A673 (cell line): ENCODE measurements around the gene ITPR2.

Source experiments
- EZH2 ChIP-seq: fragments of 200-600 bp; sonication (generic); IDR thresholded peaks from 2 replicates; pipeline ENCODE4 v1.6.1; 2017; ENCODE audit warnings: borderline replicate concordance, low read depth, mild to moderate bottlenecking, mixed read lengths, antibody characterized with exemption, low read length; ENCODE audit not compliant: poor library complexity, severe bottlenecking
- TF ChIP-seq, protein P1 (sequence below): fragments of 300-800, 200-600 bp; sonication (generic); conservative IDR thresholded peaks from 2 replicates; pipeline ENCODE4 v1.5.1; 2017; ENCODE audit warnings: low read depth, mild to moderate bottlenecking, antibody characterized with exemption, low read length, moderate library complexity, mixed read lengths

DNA sequence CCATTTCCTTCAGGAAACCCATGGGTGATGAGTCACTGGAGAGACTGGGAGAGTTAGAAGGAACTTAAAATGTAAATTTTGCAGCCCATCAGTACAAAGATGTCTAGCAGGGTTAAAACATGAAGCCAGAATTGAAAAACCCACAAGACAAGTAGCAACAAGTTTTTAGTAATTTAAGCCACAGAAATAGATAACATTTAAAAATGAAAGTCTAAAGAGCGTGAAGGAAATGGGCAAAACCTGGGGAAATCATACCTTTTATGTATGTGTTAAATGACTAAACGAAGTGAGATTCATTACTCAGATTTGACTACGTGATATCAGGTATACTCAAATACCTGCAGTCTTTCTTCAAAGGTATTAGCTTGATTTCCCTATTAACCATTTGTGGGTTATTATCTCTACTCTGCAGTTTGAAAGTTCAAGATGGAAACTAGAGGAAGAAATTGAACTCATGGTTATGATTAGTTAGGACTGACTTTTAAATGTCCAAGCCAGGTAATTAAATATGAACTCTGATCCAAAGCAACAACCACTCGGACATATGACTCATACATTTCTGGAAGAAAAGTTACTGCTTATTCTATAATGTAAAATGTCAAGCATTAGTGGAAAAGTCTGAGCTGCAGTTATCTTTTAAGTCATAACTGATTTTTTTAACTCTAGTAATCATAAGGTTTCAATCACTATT lies 84.1 kb downstream of the ITPR2 start:
- TF ChIP-seq, protein P1, sequence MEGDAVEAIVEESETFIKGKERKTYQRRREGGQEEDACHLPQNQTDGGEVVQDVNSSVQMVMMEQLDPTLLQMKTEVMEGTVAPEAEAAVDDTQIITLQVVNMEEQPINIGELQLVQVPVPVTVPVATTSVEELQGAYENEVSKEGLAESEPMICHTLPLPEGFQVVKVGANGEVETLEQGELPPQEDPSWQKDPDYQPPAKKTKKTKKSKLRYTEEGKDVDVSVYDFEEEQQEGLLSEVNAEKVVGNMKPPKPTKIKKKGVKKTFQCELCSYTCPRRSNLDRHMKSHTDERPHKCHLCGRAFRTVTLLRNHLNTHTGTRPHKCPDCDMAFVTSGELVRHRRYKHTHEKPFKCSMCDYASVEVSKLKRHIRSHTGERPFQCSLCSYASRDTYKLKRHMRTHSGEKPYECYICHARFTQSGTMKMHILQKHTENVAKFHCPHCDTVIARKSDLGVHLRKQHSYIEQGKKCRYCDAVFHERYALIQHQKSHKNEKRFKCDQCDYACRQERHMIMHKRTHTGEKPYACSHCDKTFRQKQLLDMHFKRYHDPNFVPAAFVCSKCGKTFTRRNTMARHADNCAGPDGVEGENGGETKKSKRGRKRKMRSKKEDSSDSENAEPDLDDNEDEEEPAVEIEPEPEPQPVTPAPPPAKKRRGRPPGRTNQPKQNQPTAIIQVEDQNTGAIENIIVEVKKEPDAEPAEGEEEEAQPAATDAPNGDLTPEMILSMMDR, result no peak
- no peak for TF ChIP-seq EZH2
